H1 (cell line): ENCODE data around the gene MITF. TPM values are rescaled to one million over a fixed set of nuclear protein-coding genes. Genes with fewer than 3 reads are reported as not detected.

Experiments
- CTCF ChIA-PET: fragments of 300-600 bp; sonication (Branson Sonifier 250); formaldehyde crosslinking; loops from one replicate; lab custom pipeline; 2021; ENCODE audit not compliant: partially characterized antibody; lab: Charles Lee
- POLR2A ChIA-PET: fragments of 300-600 bp; sonication (Branson Sonifier 250); formaldehyde crosslinking; loops from one replicate; lab custom pipeline; 2021; ENCODE audit warnings: inconsistent platforms; ENCODE audit not compliant: partially characterized antibody; lab: Charles Lee
- DNase-seq, 2 experiments: peaks; one replicate each; pipeline versions ENCODE4 v3.0.0 to v3.0.0-alpha.2; 2010 to 2022; ENCODE audit warnings: low spot score in 2 of 2, low read depth in 1 of 2, mixed read lengths in 1 of 2
- FAIRE-seq: peaks from 2 replicates; lab custom pipeline; 2011; peaks lifted over from hg19 to GRCh38; lab: Jason Lieb, UNC
- H2AFZ ChIP-seq: 2 replicates; pipeline ENCODE4 v1.8.1; 2012; ENCODE audit warnings: low read length, inconsistent platforms
- H2AK5ac ChIP-seq: 2 replicates; pipeline ENCODE4 v1.6.1; 2013; ENCODE audit warnings: low read depth, low read length
- H2BK120ac ChIP-seq: replicated peaks from 2 replicates; pipeline ENCODE3; 2013; ENCODE audit warnings: low read depth, low read length, inconsistent platforms
- H2BK12ac ChIP-seq: 2 replicates; pipeline ENCODE4 v1.6.1; 2013; ENCODE audit warnings: low read depth, low read length
- H2BK15ac ChIP-seq: 2 replicates; pipeline ENCODE4 v1.6.1; 2013; ENCODE audit warnings: low read length
- H2BK20ac ChIP-seq: 2 replicates; pipeline ENCODE4 v1.6.1; 2013; ENCODE audit warnings: low read length
- H2BK5ac ChIP-seq: 2 replicates; pipeline ENCODE4 v1.6.1; 2013; ENCODE audit warnings: low read depth, low read length
- H3K14ac ChIP-seq: 2 replicates; pipeline ENCODE4 v1.6.1; 2013; ENCODE audit warnings: inconsistent platforms; ENCODE audit not compliant: insufficient read length
- H3K18ac ChIP-seq: 2 replicates; pipeline ENCODE4 v1.6.1; 2013; ENCODE audit warnings: low read length; ENCODE audit errors: extremely low read depth
- H3K23ac ChIP-seq: 2 replicates; pipeline ENCODE4 v1.6.1; 2013; ENCODE audit warnings: inconsistent platforms; ENCODE audit not compliant: insufficient read length
- H3K23me2 ChIP-seq: 2 replicates; pipeline ENCODE4 v1.6.1; 2013; ENCODE audit warnings: low read depth, low read length
- H3K27ac ChIP-seq: 2 replicates; pipeline ENCODE4 v1.6.1; 2011; ENCODE audit warnings: low read depth, low read length, inconsistent platforms
- H3K27me3 ChIP-seq, 4 experiments: replicated peaks in 1 of 4; 1 replicate in 1 of 4; 2 replicates in 3 of 4; pipeline versions ENCODE4 v1.6.1 to v1.8.1; 2011 to 2013; ENCODE audit warnings: low read length in 3 of 4, mild to moderate bottlenecking in 3 of 4, inconsistent platforms in 2 of 4, mixed read lengths in 2 of 4, moderate library complexity in 1 of 4; ENCODE audit not compliant: control insufficient read depth in 3 of 4, insufficient read depth in 3 of 4; ENCODE audit errors: extremely low read depth in 1 of 4
- H3K36me3 ChIP-seq, 4 experiments: 2 replicates each; pipeline versions ENCODE4 v1.6.1 to v1.8.1; 2011 to 2013; ENCODE audit warnings: mild to moderate bottlenecking in 4 of 4, low read length in 3 of 4, moderate library complexity in 2 of 4, control low read depth in 1 of 4, inconsistent platforms in 1 of 4; ENCODE audit not compliant: insufficient read depth in 4 of 4, control insufficient read depth in 2 of 4
- H3K4ac ChIP-seq: replicated peaks from 2 replicates; pipeline ENCODE3; 2013; ENCODE audit warnings: low read length, low read depth, mixed read lengths, inconsistent platforms; ENCODE audit not compliant: insufficient read length
- H3K4me1 ChIP-seq, 4 experiments: replicated peaks in 1 of 4; 1 replicate in 1 of 4; 2 replicates in 3 of 4; pipeline versions ENCODE4 v1.6.1 to v1.8.1; 2011 to 2013; ENCODE audit warnings: low read length in 3 of 4, inconsistent platforms in 2 of 4, mixed read lengths in 1 of 4; ENCODE audit not compliant: insufficient read depth in 4 of 4, control insufficient read depth in 3 of 4
- H3K4me2 ChIP-seq, 2 experiments: 2 replicates each; pipeline versions ENCODE4 v1.6.1 to v1.8.1; 2011 to 2013; ENCODE audit warnings: low read depth in 2 of 2, low read length in 2 of 2, control low read depth in 1 of 2, inconsistent platforms in 1 of 2, mild to moderate bottlenecking in 1 of 2; ENCODE audit not compliant: insufficient read depth in 1 of 2
- H3K4me3 ChIP-seq, 4 experiments: fragments of 200-600, 300-600 bp in 1 of 4; sonication (generic), shearing (Covaris generic), sonication (Bioruptor Twin) in 1 of 4; 2 replicates each; pipeline versions ENCODE4 v1.5.1 to v1.8.1; 2011 to 2016; ENCODE audit warnings: low read length in 4 of 4, low read depth in 3 of 4, control low read depth in 2 of 4, inconsistent platforms in 2 of 4, mild to moderate bottlenecking in 2 of 4, mixed read lengths in 1 of 4, moderate library complexity in 1 of 4; ENCODE audit not compliant: insufficient read depth in 2 of 4; ENCODE audit errors: extremely low read depth in 1 of 4
- H3K56ac ChIP-seq: replicated peaks from 2 replicates; pipeline ENCODE3; 2013; ENCODE audit warnings: low read depth, mild to moderate bottlenecking, mixed read lengths, low read length, inconsistent platforms; ENCODE audit not compliant: insufficient read length
- H3K79me1 ChIP-seq: 2 replicates; pipeline ENCODE4 v1.6.1; 2013; ENCODE audit warnings: low read depth, low read length, control low read depth
- H3K79me2 ChIP-seq, 2 experiments: 2 replicates each; pipeline versions ENCODE4 v1.6.1 to v1.8.1; 2012 to 2013; ENCODE audit warnings: low read length in 2 of 2, mild to moderate bottlenecking in 2 of 2, inconsistent platforms in 1 of 2; ENCODE audit not compliant: insufficient read depth in 2 of 2, control insufficient read depth in 1 of 2
- H3K9ac ChIP-seq, 4 experiments: replicated peaks in 1 of 4; 1 replicate in 1 of 4; 2 replicates in 3 of 4; pipeline versions ENCODE4 v1.6.1 to v1.8.1; 2011 to 2013; ENCODE audit warnings: low read depth in 3 of 4, low read length in 3 of 4, control low read depth in 2 of 4, mild to moderate bottlenecking in 2 of 4, moderate library complexity in 2 of 4, inconsistent platforms in 1 of 4; ENCODE audit errors: extremely low read depth in 1 of 4
- H3K9me3 ChIP-seq, 2 experiments: 2 replicates each; pipeline versions ENCODE4 v1.6.1 to v1.8.1; 2012 to 2013; ENCODE audit warnings: mild to moderate bottlenecking in 2 of 2, moderate library complexity in 2 of 2, control low read depth in 1 of 2, inconsistent platforms in 1 of 2, low read depth in 1 of 2, low read length in 1 of 2, mixed read lengths in 1 of 2; ENCODE audit not compliant: insufficient read depth in 2 of 2
- H4K20me1 ChIP-seq, 2 experiments: replicated peaks in 1 of 2; 2 replicates each; pipeline versions ENCODE3 to v1.8.1; 2011 to 2013; ENCODE audit warnings: inconsistent platforms in 2 of 2, low read length in 2 of 2, mild to moderate bottlenecking in 1 of 2; ENCODE audit not compliant: insufficient read depth in 2 of 2, control insufficient read depth in 1 of 2
- H4K5ac ChIP-seq: 2 replicates; pipeline ENCODE4 v1.6.1; 2013; ENCODE audit warnings: low read length, low read depth, mixed read lengths, inconsistent platforms; ENCODE audit not compliant: insufficient read length
- H4K8ac ChIP-seq: 2 replicates; pipeline ENCODE4 v1.8.0; 2013; ENCODE audit warnings: mild to moderate bottlenecking, moderate library complexity, low read length, inconsistent platforms; ENCODE audit not compliant: insufficient read depth; ENCODE audit errors: extremely low read depth
- H4K91ac ChIP-seq: replicated peaks from 2 replicates; pipeline ENCODE3; 2013; ENCODE audit warnings: low read length, mixed read lengths, inconsistent platforms; ENCODE audit not compliant: insufficient read length
- RAD21 ChIP-seq, 2 experiments: IDR thresholded peaks in 1 of 2; conservative IDR thresholded peaks in 1 of 2; 2 replicates each; pipeline ENCODE4 v1.6.1; 2011; ENCODE audit warnings: low read depth in 2 of 2, low read length in 2 of 2, improper control_type of control experiment in 1 of 2, inconsistent platforms in 1 of 2, mild to moderate bottlenecking in 1 of 2, moderate library complexity in 1 of 2
- SAP30 ChIP-seq: fragments of 300-600 bp; sonication (generic); IDR thresholded peaks from 2 replicates; pipeline ENCODE4 v1.7.1; 2012; ENCODE audit warnings: low read length, moderate library complexity, mild to moderate bottlenecking, inconsistent platforms; ENCODE audit not compliant: insufficient read depth, insufficient replicate concordance
- TEAD4 ChIP-seq: IDR thresholded peaks from 2 replicates; pipeline ENCODE4 v1.6.1; 2012; ENCODE audit warnings: low read depth, low read length, inconsistent platforms, mixed read lengths
- WGBS, 2 experiments: shearing (Covaris generic) in 1 of 2; methylation state at CpG; one replicate each; pipeline versions ENCODE4 v1.1.6 to v1.1.7; 2013 to 2015; ENCODE audit warnings: low lambda C conversion rate in 2 of 2, mixed read lengths in 2 of 2, inconsistent platforms in 1 of 2, low coverage in 1 of 2, missing lambda C conversion rate in 1 of 2; ENCODE audit not compliant: insufficient replicate concordance in 2 of 2, insufficient coverage in 1 of 2, insufficient read length in 1 of 2; ENCODE audit errors: extremely low coverage in 1 of 2, missing lambda C conversion rate in 1 of 2; 5-methylcytosine and 5-hydroxymethylcytosine counted together
- polyA plus RNA-seq, 7 experiments: library from polyadenylated mRNA; depleted of rRNA in 3 of 7; stranded (reverse) in 5 of 7; unstranded in 2 of 7; fragments of >200 nt in 5 of 7; fragments of 200-250 nt in 2 of 7; gene quantifications; 1 replicate in 5 of 7; 2 replicates in 1 of 7; 4 replicates in 1 of 7; pipeline versions ENCODE4 v1.2.1 to v1.2.3, GENCODE V29; 2011 to 2013; ENCODE audit warnings: missing spikeins in 2 of 7, mixed read lengths in 2 of 7
- total RNA-seq: library from RNA; stranded (reverse); fragmentation: NEBNext Ultra II Directional; extraction: Animal tissue kit (Norgen Biotek cat#: 25700); gene quantifications from 2 replicates; pipeline ENCODE4 v1.2.1, GENCODE V29; 2021

MITF gene
- total and polyA plus RNA-seq, 2 of the 8 experiments (the other 6 are each of a cell fraction or from before 2014, with no cell fraction given) = 0.53 to 1.4 TPM

DNA sequence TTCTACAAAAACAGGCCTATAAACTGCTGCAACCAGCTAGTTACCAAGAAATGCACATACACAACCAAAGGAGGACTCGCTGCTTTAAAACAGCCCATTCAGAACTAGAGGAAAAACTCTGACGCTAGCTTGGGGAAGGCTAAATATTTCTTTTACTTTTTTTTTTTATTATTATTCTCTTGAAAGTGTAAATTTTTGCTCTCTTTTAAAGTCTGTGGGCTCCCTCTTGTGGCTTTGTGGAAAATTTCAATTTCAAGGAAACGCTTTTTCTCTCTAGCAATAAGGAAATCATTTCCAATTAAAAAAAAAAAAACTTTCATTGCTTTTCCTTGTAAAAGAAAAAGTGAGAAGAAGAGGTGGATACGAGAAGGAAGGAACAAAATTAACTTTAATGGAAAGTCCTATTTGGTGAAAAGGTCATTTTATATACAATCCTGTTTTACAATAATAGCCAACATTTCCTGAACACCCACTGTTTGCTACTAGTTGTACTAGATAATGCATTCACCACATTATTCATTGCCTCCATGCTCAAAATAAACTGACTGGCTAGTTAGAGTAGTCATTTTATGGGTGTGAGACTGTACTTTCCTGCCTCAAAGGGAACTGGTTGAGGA, 209.1 kb downstream of the MITF start:
- ChIA-PET CTCF (interaction anchor here (0.6 to 3.6 kb wide), 13 partner anchors 10 to 1606 kb away, joined by 3 to 17 read pairs (median 3); no protein-coding TSS in a partner anchor), POLR2A (no interaction called here)
- H4K91ac ChIP-seq = no peak overlapping the region
- H3K79me2 ChIP-seq = no peaks in the 10 kb centered on the region
- no peak overlapping the region for H3K18ac ChIP-seq
- H4K20me1 ChIP-seq = peaks cover 0 to 1% of the 10 kb centered on the region in 2 experiments
- no peak for FAIRE-seq
- H3K4me2 ChIP-seq = no peak overlapping the region
- no peak overlapping the region for H2AK5ac ChIP-seq
- no peak overlapping the region for H2BK12ac ChIP-seq
- no peak overlapping the region for H3K27ac ChIP-seq
- no peaks in the 10 kb centered on the region for H3K23me2 ChIP-seq
- H3K56ac ChIP-seq = no peak overlapping the region
- H3K4me3 ChIP-seq = no peak overlapping the region
- H3K4ac ChIP-seq = no peak overlapping the region
- DNase-seq = no peak
- no peak overlapping the region for H2BK15ac ChIP-seq
- no peaks in the 10 kb centered on the region; a peak in 1 of 7 replicates for H3K4me1 ChIP-seq
- H3K14ac ChIP-seq = no peak overlapping the region
- H2BK20ac ChIP-seq = no peak overlapping the region
- H3K27me3 ChIP-seq = no peaks in the 10 kb centered on the region
- 29% methylated on average over 4 of the region's 4 CpGs; no CpG with 5 or more reads in 1 of the 2 experiments for WGBS, 2 experiments
- H3K23ac ChIP-seq = no peak overlapping the region
- H3K9me3 ChIP-seq = no peaks in the 10 kb centered on the region
- no peaks in the 10 kb centered on the region for H3K79me1 ChIP-seq
- no peak overlapping the region for H4K8ac ChIP-seq
- no peaks in the 10 kb centered on the region for H3K36me3 ChIP-seq
- H4K5ac ChIP-seq = no peak overlapping the region
- H2BK120ac ChIP-seq = no peak overlapping the region
- H2AFZ ChIP-seq = no peak overlapping the region
- no peak overlapping the region for H2BK5ac ChIP-seq
- H3K9ac ChIP-seq = no peak overlapping the region
- no peak for TF ChIP-seq TEAD4
- TF ChIP-seq RAD21 (IDR thresholded peaks at IDR 0.05 in 1 of 2, conservative IDR thresholded peaks at IDR 0.05 in 1 of 2; ENCODE audit: low read depth in 2 of 2, low read length in 2 of 2) = peak; percentile 44 to 69
- TF ChIP-seq SAP30 = no peak
